Activated naive CD8-positive, alpha-beta T cell treated with anti-CD3 and anti-CD28 coated beads, Interleukin-2, amount 10 ng/mL, durations not matched to agents 7 days and 5 days (primary cell): ENCODE data around the gene CRACDL. TPM values are rescaled to one million over a fixed set of nuclear protein-coding genes. Genes with fewer than 3 reads are reported as not detected.

ENCODE experiments used
- ATAC-seq: fragments of 150-1000 bp; cut with Tn5 transposase; one replicate; pipeline ENCODE4 v1.10.0; 2021; ENCODE audit warnings: low read depth, moderate library complexity
- POLR2A ChIA-PET: fragments of 350-600 bp; sonication (Branson Sonifier 250); formaldehyde crosslinking; loops from one replicate; lab custom pipeline; 2021; ENCODE audit warnings: antibody characterized with exemption; lab: Charles Lee
- DNase-seq: peaks from one replicate; pipeline ENCODE4 v3.0.0; 2021
- H3K27ac Mint-ChIP-seq: one replicate; pipeline ENCODE4 v1.8.0; 2022; ENCODE audit warnings: mild to moderate bottlenecking, mixed read lengths
- H3K27me3 Mint-ChIP-seq: one replicate; pipeline ENCODE4 v1.8.0; 2022; ENCODE audit warnings: mild to moderate bottlenecking, moderate library complexity, mixed read lengths
- H3K36me3 Mint-ChIP-seq: one replicate; pipeline ENCODE4 v1.8.0; 2021; ENCODE audit warnings: mild to moderate bottlenecking, mixed read lengths
- H3K4me1 Mint-ChIP-seq: one replicate; pipeline ENCODE4 v1.8.0; 2021; ENCODE audit warnings: mixed read lengths
- H3K4me3 Mint-ChIP-seq: one replicate; pipeline ENCODE4 v1.8.0; 2022; ENCODE audit warnings: mild to moderate bottlenecking, moderate library complexity, mixed read lengths
- H3K9me3 Mint-ChIP-seq: one replicate; pipeline ENCODE4 v1.8.0; 2021; ENCODE audit warnings: mixed read lengths
- total RNA-seq, 2 experiments: library from RNA; stranded (reverse); gene quantifications; one replicate each; pipeline ENCODE4 v1.2.3, GENCODE V29; 2021

The CRACDL gene
- total RNA-seq, 2 experiments from 2014 or later: 0.61 to 2.3 TPM

GRCh38 chr2:98833917-98834263, 102.1 kb downstream of the CRACDL start:
- no peaks in the 10 kb centered on the region for H3K36me3 Mint-ChIP-seq
- no peak overlapping the region for H3K4me3 Mint-ChIP-seq
- H3K4me1 Mint-ChIP-seq: peaks cover 43% of the 10 kb centered on the region
- POLR2A ChIA-PET: interaction anchor here (0.6 kb wide), 1 partner anchor 902 kb away, joined by 3 read pairs; no protein-coding TSS in a partner anchor
- no peaks in the 10 kb centered on the region for H3K27me3 Mint-ChIP-seq
- H3K9me3 Mint-ChIP-seq: no peaks in the 10 kb centered on the region
- H3K27ac Mint-ChIP-seq: no peak overlapping the region
- ATAC-seq: no peak
- DNase-seq: no peak

GRCh38 chr2:98833172-98833916, 102.7 kb downstream of the CRACDL start:
- H3K9me3 Mint-ChIP-seq: no peaks in the 10 kb centered on the region
- no peaks in the 10 kb centered on the region for H3K36me3 Mint-ChIP-seq
- POLR2A ChIA-PET: interaction anchor here (0.6 to 1.4 kb wide), 2 partner anchors 62 to 901 kb away, joined by 3 to 4 read pairs; no protein-coding TSS in a partner anchor
- H3K27ac Mint-ChIP-seq: peak overlapping the region; percentile 54
- no peaks in the 10 kb centered on the region for H3K27me3 Mint-ChIP-seq
- ATAC-seq (no peak), DNase-seq (no peak)
- H3K4me1 Mint-ChIP-seq: peaks cover 48% of the 10 kb centered on the region
- no peak overlapping the region for H3K4me3 Mint-ChIP-seq

DNA sequence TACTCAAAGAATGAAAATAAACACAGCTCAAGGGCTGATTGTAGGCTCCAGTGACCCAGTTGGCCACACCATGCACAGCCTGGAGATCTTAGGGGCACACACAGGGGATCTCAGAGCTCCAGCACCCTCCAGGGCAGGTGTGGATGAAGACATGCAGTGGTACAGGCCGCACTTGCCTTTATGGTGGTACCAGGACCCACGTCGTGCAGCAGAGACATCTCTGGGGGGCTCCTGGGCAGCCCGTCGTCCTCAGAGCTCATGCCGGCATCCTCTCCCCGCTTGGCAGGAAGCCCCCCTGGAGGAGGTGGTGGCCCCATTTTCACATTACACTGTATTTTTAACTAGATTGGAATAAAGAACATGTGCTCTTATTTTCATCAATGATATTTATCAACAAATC, 103.9 kb downstream of the CRACDL start:
- no peak overlapping the region for H3K4me3 Mint-ChIP-seq
- H3K36me3 Mint-ChIP-seq: no peaks in the 10 kb centered on the region
- no peak for ATAC-seq
- H3K4me1 Mint-ChIP-seq: peaks cover 52% of the 10 kb centered on the region
- no peaks in the 10 kb centered on the region for H3K27me3 Mint-ChIP-seq
- no peak for DNase-seq
- POLR2A ChIA-PET: interaction anchor here (1.4 kb wide), 1 partner anchor 61 kb away, joined by 4 read pairs; no protein-coding TSS in a partner anchor
- no peak overlapping the region for H3K27ac Mint-ChIP-seq
- H3K9me3 Mint-ChIP-seq: no peaks in the 10 kb centered on the region

DNA sequence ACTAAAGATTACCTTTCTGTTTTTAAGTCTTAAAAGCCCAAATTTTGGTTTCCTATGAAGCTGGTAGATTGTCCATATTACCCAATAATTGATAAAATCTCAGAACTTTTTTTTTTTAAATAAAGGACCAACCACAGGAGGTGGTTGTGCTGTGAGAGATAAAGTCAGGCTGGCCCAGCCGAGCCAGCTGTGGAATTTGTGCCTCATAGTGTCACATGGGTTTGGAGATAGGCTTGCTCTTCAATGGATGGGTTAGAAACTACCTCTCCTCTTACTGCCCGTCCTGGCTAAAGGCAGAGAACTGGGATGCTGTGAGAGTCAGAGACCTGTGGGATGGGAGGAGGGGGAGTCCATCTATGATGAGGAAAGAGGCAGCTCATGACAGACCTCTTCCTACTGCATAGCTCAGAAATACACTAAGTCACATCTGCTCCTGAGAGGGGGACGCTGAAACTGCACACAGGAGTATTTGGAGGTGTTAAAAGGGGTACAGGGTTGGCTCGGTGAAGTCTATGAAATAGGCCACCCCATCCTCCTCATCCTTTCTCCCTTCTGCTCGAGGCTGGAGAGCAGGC, 105.4 kb downstream of the CRACDL start:
- Mint-ChIP-seq H3K27me3 (no peaks in the 10 kb centered on the region), H3K36me3 (peaks cover 2% of the 10 kb centered on the region), H3K9me3 (no peaks in the 10 kb centered on the region), H3K27ac (no peak overlapping the region), H3K4me3 (no peak overlapping the region), H3K4me1 (peaks cover 44% of the 10 kb centered on the region)
- POLR2A ChIA-PET: interaction anchor here (1.1 to 2.7 kb wide), 2 partner anchors 100 to 181 kb away, joined by 4 to 13 read pairs; partner anchors contain the start of gene MGAT4A
- no peak for ATAC-seq
- DNase-seq: no peak

- Mint-ChIP-seq H3K36me3 (peaks cover 2% of the 10 kb centered on the region), H3K4me3 (peak overlapping the region; percentile 54)
- no peak for ATAC-seq
These were observed 106.3 kb downstream of the CRACDL start for GRCh38 chr2:98829581-98830270.

DNA sequence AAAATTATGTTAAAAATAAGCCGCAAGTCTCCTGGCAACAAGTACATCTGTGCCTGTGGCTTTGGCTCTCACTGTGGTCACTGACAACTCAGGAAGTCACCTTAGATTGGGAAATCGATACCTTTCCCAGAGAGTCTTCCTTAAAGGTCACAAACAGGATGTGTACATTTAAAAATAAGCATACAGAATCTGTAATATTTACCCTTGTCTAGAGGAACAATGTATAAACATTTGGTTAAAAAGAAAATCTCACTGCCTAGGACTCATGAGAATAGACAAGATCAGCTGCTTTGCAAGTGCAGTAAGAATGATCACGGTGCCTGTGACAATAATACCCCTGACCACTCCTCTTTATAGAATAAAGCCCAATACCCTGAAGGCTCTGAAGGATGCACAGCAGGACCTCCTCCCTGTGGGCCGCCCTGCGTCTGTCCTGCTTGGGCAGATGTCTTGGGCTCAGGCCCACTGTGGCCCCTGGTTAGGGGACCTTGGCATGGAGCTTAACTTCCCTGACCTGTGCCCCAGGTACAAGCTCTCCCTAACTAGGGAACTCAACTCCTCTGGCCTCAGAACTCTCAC, 107.1 kb downstream of the CRACDL start:
- H3K4me3 Mint-ChIP-seq: peak overlapping the region; percentile 54

More at GRCh38 chr2:98829581-98830270, 106.3 kb downstream of the CRACDL start:
- peak; percentile 24 for DNase-seq
- Mint-ChIP-seq H3K27ac (peak overlapping the region; percentile 71), H3K27me3 (no peaks in the 10 kb centered on the region), H3K9me3 (no peaks in the 10 kb centered on the region), H3K4me1 (peaks cover 37% of the 10 kb centered on the region)
- POLR2A ChIA-PET: interaction anchor here (0.6 to 2.7 kb wide), 7 partner anchors 58 to 180 kb away, joined by 3 to 13 read pairs (median 4); partner anchors contain the start of gene MGAT4A

GRCh38 chr2:98828369-98828744, 107.7 kb downstream of the CRACDL start:
- peaks cover 33% of the 10 kb centered on the region for H3K4me1 Mint-ChIP-seq
- no peaks in the 10 kb centered on the region for H3K9me3 Mint-ChIP-seq
- POLR2A ChIA-PET: interaction anchor here (1.0 to 2.7 kb wide), 4 partner anchors 57 to 170 kb away, joined by 3 to 13 read pairs (median 10); partner anchors contain the start of gene MGAT4A
- no peak for DNase-seq
- peaks cover 7% of the 10 kb centered on the region for H3K27me3 Mint-ChIP-seq
- peaks cover 2% of the 10 kb centered on the region for H3K36me3 Mint-ChIP-seq
- peak overlapping the region; percentile 54 for H3K4me3 Mint-ChIP-seq
- peak overlapping the region; percentile 26 for H3K27ac Mint-ChIP-seq
- ATAC-seq: no peak

More for the DNA sequence above, 107.1 kb downstream of the CRACDL start:
- Mint-ChIP-seq H3K36me3 (peaks cover 2% of the 10 kb centered on the region), H3K4me1 (peaks cover 36% of the 10 kb centered on the region), H3K27me3 (peaks cover 2% of the 10 kb centered on the region), H3K9me3 (no peaks in the 10 kb centered on the region), H3K27ac (peak overlapping the region; percentile 71)
- ATAC-seq (peak; percentile 49), DNase-seq (peak; percentile 32)
- POLR2A ChIA-PET: interaction anchor here (0.6 to 2.7 kb wide), 6 partner anchors 58 to 179 kb away, joined by 3 to 13 read pairs (median 4); partner anchors contain the start of gene MGAT4A

- peaks cover 29% of the 10 kb centered on the region for H3K4me1 Mint-ChIP-seq
- H3K4me3 Mint-ChIP-seq: no peak overlapping the region
- DNase-seq (peak; percentile 25), ATAC-seq (no peak)
- H3K36me3 Mint-ChIP-seq: peaks cover 2% of the 10 kb centered on the region
- H3K27me3 Mint-ChIP-seq: peaks cover 7% of the 10 kb centered on the region
- H3K9me3 Mint-ChIP-seq: no peaks in the 10 kb centered on the region
- H3K27ac Mint-ChIP-seq: no peak overlapping the region
- POLR2A ChIA-PET: interaction anchor here (1.1 to 2.2 kb wide), 3 partner anchors 57 to 178 kb away, joined by 3 to 13 read pairs (median 3); no protein-coding TSS in a partner anchor
These were observed 108.2 kb downstream of the CRACDL start for GRCh38 chr2:98827625-98828368.

DNA sequence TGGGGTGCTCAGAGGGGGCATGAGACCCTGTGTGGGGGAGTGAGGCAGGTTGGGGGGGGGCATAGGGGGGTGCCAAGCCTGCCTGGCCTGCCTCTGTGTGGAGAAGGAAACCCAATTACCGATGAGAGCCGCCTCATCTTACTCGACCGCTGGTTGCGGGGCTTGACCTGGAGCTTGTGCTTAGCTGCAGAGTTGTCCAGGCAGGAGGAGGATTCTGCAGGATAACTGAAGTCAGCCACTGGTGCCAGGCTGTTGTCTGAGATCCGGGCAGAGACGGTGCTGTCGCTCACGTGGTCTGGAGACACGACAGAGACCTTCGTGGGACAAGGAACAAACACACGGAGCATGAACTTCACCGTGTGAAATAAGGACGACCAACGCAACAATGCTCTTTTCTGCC, 109.2 kb downstream of the CRACDL start:
- Mint-ChIP-seq H3K4me3 (no peak overlapping the region), H3K9me3 (no peaks in the 10 kb centered on the region), H3K36me3 (peaks cover 2% of the 10 kb centered on the region), H3K27me3 (peaks cover 7% of the 10 kb centered on the region), H3K27ac (no peak overlapping the region), H3K4me1 (peaks cover 27% of the 10 kb centered on the region)
- POLR2A ChIA-PET: interaction anchor here (0.6 to 1.4 kb wide), 3 partner anchors 56 to 353 kb away, joined by 3 read pairs; no protein-coding TSS in a partner anchor
- ATAC-seq (no peak), DNase-seq (peak; percentile 10)

DNA sequence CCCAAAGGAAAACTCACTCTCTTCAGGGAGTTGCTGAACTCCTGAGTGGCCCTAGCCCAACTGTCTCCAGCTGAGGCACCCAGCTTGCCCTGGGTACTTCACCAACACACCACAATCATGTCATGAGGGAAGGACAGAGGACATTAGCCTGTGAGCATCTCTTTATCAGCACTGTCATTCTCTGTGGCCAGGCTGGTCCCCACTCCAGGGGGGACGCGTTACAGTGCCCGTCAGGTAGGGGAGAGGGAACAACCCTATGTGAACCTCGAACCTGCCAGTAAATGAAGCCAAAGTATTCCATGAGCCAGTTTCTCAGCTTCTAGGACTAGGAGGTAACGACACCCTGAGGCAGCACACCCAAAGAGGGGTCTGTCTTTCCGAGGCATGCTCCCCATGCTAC, 110.2 kb downstream of the CRACDL start:
- Mint-ChIP-seq H3K4me1 (peaks cover 27% of the 10 kb centered on the region), H3K36me3 (peaks cover 2% of the 10 kb centered on the region), H3K27me3 (peaks cover 7% of the 10 kb centered on the region), H3K9me3 (no peaks in the 10 kb centered on the region), H3K4me3 (no peak overlapping the region), H3K27ac (no peak overlapping the region)
- ATAC-seq (no peak), DNase-seq (peak; percentile 15)
- POLR2A ChIA-PET: interaction anchor here (1.2 kb wide), 1 partner anchor 95 kb away, joined by 3 read pairs; the partner anchor contains the start of gene MGAT4A

GRCh38 chr2:98825404-98825803, 110.6 kb downstream of the CRACDL start:
- Mint-ChIP-seq H3K4me1 (peaks cover 27% of the 10 kb centered on the region), H3K27me3 (peaks cover 7% of the 10 kb centered on the region), H3K4me3 (no peak overlapping the region), H3K36me3 (peaks cover 2% of the 10 kb centered on the region), H3K9me3 (no peaks in the 10 kb centered on the region), H3K27ac (no peak overlapping the region)
- ATAC-seq: no peak
- POLR2A ChIA-PET: interaction anchor here (1.2 kb wide), 1 partner anchor 94 kb away, joined by 3 read pairs; the partner anchor contains the start of gene MGAT4A
- peak; percentile 8 for DNase-seq

DNA sequence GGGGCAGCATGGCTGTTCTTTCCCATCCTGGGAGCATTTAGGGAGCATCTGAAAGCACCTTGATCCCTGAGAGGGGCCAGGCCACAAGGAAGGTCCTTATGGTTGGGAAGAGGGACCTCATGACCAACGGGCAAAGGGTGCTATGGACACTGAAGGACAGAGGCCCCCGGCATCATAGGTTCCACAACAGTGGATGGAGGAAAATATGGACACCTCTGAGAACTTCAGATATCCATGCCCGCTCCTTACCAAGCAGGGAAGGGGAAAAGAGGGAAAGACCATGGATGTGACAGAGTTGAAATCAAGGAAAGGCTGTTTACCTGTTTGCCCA, 111.0 kb downstream of the CRACDL start:
- H3K9me3 Mint-ChIP-seq: no peaks in the 10 kb centered on the region

More for the DNA sequence above, 111.0 kb downstream of the CRACDL start:
- Mint-ChIP-seq H3K27me3 (peaks cover 7% of the 10 kb centered on the region), H3K4me3 (no peak overlapping the region), H3K27ac (no peak overlapping the region), H3K4me1 (peaks cover 27% of the 10 kb centered on the region), H3K36me3 (peaks cover 2% of the 10 kb centered on the region)
- DNase-seq (peak; percentile 13), ATAC-seq (no peak)
- POLR2A ChIA-PET: no interaction called here
